ENCODE results near the gene SSBP2.

Gene SSBP2

DNA sequence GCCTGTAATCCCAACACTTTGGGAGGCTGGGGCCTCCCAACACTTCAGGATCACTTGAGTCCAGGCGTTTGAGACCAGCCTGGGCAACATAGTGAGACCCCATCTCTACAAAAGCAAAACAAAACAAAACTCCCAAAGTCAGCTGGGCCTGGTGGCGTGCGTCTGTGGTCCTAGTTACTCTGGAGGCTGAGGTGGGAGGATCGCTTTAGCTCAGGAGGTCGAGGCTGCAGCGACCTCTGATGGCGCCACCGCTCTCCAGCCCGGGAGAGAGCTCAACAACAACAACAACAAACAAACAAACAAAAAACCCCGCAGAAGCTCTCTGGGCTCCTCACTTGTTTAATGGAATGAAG is 357.5 kb downstream of the SSBP2 start:
- Mint-ChIP-seq H3K36me3 (ENCODE audit: low read depth) (no peaks in the 10 kb centered on the region), H3K9me3 (no peaks in the 10 kb centered on the region), H3K4me3 (peak overlapping the region; percentile 78), H3K27ac (no peak overlapping the region), H3K4me1 (no peaks in the 10 kb centered on the region), H3K27me3 (ENCODE audit: low read depth, poor library complexity) (peaks cover 31% of the 10 kb centered on the region)
- no peak for DNase-seq
- TF ChIP-seq, protein P1, sequence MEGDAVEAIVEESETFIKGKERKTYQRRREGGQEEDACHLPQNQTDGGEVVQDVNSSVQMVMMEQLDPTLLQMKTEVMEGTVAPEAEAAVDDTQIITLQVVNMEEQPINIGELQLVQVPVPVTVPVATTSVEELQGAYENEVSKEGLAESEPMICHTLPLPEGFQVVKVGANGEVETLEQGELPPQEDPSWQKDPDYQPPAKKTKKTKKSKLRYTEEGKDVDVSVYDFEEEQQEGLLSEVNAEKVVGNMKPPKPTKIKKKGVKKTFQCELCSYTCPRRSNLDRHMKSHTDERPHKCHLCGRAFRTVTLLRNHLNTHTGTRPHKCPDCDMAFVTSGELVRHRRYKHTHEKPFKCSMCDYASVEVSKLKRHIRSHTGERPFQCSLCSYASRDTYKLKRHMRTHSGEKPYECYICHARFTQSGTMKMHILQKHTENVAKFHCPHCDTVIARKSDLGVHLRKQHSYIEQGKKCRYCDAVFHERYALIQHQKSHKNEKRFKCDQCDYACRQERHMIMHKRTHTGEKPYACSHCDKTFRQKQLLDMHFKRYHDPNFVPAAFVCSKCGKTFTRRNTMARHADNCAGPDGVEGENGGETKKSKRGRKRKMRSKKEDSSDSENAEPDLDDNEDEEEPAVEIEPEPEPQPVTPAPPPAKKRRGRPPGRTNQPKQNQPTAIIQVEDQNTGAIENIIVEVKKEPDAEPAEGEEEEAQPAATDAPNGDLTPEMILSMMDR (IDR thresholded peaks at IDR 0.05) = no peak

DNA sequence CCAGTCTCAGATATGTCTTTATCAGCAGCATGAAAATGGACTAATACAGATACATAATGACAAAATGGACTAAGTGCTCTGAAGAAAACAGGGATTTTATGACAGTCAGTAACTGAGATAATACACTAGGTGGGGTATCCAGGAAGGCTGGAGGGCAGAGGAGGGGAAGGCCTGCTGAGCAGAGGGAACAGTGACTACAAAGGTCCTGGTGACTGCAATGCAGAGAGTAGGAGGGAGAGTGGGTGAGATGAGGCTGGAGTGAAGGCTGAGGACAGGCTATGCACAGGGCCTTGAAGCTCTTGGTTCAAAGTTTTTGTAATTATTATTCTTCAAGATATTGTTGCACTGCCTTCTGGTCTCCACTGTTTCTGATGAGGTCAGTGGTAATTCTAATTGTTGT is 361.9 kb downstream of the SSBP2 start:
- H3K4me1 Mint-ChIP-seq = no peaks in the 10 kb centered on the region
- no peak overlapping the region for H3K4me3 Mint-ChIP-seq
- DNase-seq = no peak
- TF ChIP-seq, protein P1 (IDR thresholded peaks at IDR 0.05) = no peak
- H3K36me3 Mint-ChIP-seq (ENCODE audit: low read depth) = no peaks in the 10 kb centered on the region
- H3K27me3 Mint-ChIP-seq (ENCODE audit: low read depth, poor library complexity) = peaks cover 16% of the 10 kb centered on the region
- no peak overlapping the region for H3K27ac Mint-ChIP-seq
- no peaks in the 10 kb centered on the region for H3K9me3 Mint-ChIP-seq

DNA sequence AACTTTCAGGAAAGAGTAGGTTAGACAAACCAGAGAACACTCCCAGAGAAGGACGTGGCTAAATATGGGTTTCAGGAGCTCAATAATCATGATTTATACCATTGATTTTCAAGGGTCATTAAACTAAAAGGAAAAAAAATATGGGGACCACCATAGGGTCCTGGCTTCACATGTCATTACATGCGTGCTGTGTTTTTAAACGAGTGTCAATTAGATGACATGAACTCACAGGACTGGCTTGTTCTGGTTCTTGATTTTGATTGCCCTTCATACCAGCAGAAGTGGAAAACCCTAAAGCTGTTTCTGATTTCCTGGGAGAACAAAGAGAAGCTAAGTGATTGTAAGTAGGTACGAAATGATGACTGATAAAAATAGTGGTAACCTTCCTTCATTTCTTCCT is 362.7 kb downstream of the SSBP2 start:
- peaks cover 10% of the 10 kb centered on the region for H3K27me3 Mint-ChIP-seq (ENCODE audit: low read depth, poor library complexity)
- H3K36me3 Mint-ChIP-seq (ENCODE audit: low read depth) = no peaks in the 10 kb centered on the region
- DNase-seq = no peak
- H3K27ac Mint-ChIP-seq = no peak overlapping the region
- no peaks in the 10 kb centered on the region for H3K4me1 Mint-ChIP-seq
- TF ChIP-seq, protein P1 (IDR thresholded peaks at IDR 0.05) = no peak
- no peak overlapping the region for H3K4me3 Mint-ChIP-seq
- H3K9me3 Mint-ChIP-seq = no peaks in the 10 kb centered on the region

DNA sequence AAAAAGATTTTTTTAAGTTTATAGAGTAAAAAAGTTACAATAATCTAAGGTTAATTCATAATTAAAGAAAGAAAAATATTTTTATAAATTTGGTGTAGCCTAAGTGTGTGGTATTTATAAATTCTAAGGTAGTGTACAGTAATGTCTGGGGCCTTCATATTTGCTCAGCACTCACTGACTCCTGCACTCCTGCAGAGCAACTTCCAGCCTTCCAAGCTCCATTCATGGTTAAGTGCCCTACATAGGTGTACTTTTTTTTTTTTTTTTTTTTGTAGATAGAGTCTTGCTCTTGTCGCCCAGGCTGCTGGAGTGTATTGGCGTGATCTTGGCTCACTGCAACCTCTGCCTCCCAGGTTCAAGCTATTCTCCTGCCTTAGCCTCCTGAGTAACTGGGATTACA is 367.0 kb downstream of the SSBP2 start:
- no peaks in the 10 kb centered on the region for H3K27me3 Mint-ChIP-seq (ENCODE audit: low read depth, poor library complexity)
- no peaks in the 10 kb centered on the region for H3K36me3 Mint-ChIP-seq (ENCODE audit: low read depth)
- no peak for DNase-seq
- no peak overlapping the region for H3K27ac Mint-ChIP-seq
- no peak overlapping the region for H3K4me3 Mint-ChIP-seq
- no peaks in the 10 kb centered on the region for H3K9me3 Mint-ChIP-seq
- H3K4me1 Mint-ChIP-seq = no peaks in the 10 kb centered on the region
- TF ChIP-seq, protein P1 (IDR thresholded peaks at IDR 0.05) = no peak

DNA sequence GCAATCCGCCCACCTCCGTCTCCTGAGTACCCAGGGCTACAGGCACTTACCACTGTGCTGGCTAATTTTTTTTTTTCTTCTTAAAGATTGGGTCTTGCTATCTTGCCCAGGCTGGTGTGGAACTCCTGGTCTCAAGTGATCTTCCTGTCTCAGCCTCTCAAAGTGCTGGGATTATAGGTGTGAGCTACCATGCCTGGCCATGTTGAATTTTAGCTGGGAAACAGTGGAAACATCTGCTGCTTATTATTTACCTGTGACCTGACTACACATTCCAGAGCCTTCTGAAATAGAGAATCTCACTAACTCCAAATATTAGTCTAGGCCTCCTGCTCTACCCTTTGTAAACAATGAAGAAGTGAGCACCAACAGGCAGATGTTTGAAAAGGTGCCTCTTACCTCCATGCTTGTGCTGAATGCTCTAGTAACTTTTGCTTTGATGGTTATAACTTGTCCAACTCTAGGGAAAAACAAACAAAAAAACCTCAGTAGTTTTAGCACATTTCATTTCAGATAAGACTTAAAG is 379.5 kb downstream of the SSBP2 start:
- no peaks in the 10 kb centered on the region for H3K9me3 Mint-ChIP-seq
- TF ChIP-seq, protein P1 (IDR thresholded peaks at IDR 0.05) = no peak
- peaks cover 2% of the 10 kb centered on the region for H3K27me3 Mint-ChIP-seq (ENCODE audit: low read depth, poor library complexity)
- no peak overlapping the region for H3K27ac Mint-ChIP-seq
- no peak overlapping the region for H3K4me3 Mint-ChIP-seq
- no peaks in the 10 kb centered on the region for H3K36me3 Mint-ChIP-seq (ENCODE audit: low read depth)
- no peak for DNase-seq
- peaks cover 5% of the 10 kb centered on the region for H3K4me1 Mint-ChIP-seq

DNA sequence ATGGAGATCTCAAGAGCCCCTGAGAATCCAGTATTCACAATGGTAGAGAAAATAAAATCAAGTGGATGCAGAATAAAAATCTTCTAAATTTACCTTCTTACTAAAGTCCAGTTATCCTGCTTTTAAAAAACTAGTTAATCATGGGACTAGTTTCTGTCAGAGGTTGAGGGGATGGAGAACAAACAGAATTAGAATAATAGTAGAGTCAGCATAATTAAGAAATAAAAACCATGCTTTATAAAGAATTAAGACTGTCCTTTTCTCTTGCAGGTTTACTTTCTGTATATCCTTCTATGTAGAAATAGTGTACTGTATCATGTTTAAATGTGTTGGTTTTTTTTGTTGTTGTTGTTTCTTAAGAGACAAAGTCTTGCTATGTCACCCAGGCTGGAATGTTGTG is 380.0 kb downstream of the SSBP2 start:
- Mint-ChIP-seq H3K27me3 (ENCODE audit: low read depth, poor library complexity) (peaks cover 2% of the 10 kb centered on the region), H3K9me3 (no peaks in the 10 kb centered on the region), H3K4me1 (peaks cover 5% of the 10 kb centered on the region), H3K27ac (no peak overlapping the region), H3K36me3 (ENCODE audit: low read depth) (no peaks in the 10 kb centered on the region), H3K4me3 (no peak overlapping the region)
- no peak for DNase-seq
- TF ChIP-seq, protein P1 (IDR thresholded peaks at IDR 0.05) = no peak

All from nephron progenitor cell (in vitro differentiated cells).